Putamen (tissue), 1 donor: ENCODE measurements around the gene SLC27A6.
A peak's percentile ranks its signal among the peaks of the same experiment; 100 is the strongest.

ENCODE experiments used
- DNase-seq: peaks from one replicate; pipeline ENCODE4 v3.0.0-alpha.2; 2016; ENCODE audit warnings: low spot score

The SLC27A6 gene

GRCh38 chr5:129067745-129068144, 102.5 kb downstream of the SLC27A6 start:
- no peak for DNase-seq

- no peak for DNase-seq
Observed at GRCh38 chr5:129069292-129069691, 104.0 kb downstream of the SLC27A6 start.

GRCh38 chr5:129073111-129073510, 107.8 kb downstream of the SLC27A6 start:
- no peak for DNase-seq

- no peak for DNase-seq
Observed at GRCh38 chr5:129074903-129075302, 109.6 kb downstream of the SLC27A6 start.

GRCh38 chr5:129077433-129078075, 112.3 kb downstream of the SLC27A6 start:
- DNase-seq, result no peak

GRCh38 chr5:129078247-129078646, 113.0 kb downstream of the SLC27A6 start:
- DNase-seq, result no peak

- no peak for DNase-seq
Observed at GRCh38 chr5:129078660-129079059, 113.4 kb downstream of the SLC27A6 start.

- DNase-seq, result peak; percentile 33
Observed at GRCh38 chr5:129079496-129079895, 114.2 kb downstream of the SLC27A6 start.

GRCh38 chr5:129080766-129081165, 115.5 kb downstream of the SLC27A6 start:
- no peak for DNase-seq

GRCh38 chr5:129082225-129083136, 117.2 kb downstream of the SLC27A6 start:
- no peak for DNase-seq
